Forelimb muscle (tissue), 1 donor: Measurements from ENCODE around the gene PRR27. TPM values are rescaled to one million over a fixed set of nuclear protein-coding genes. Genes with fewer than 3 reads are reported as not detected.
A peak's percentile ranks its signal among the peaks of the same experiment; 100 is the strongest.

ENCODE experiments used
- DNase-seq: peaks from one replicate; pipeline ENCODE4 v3.0.0-alpha.2; 2013; ENCODE audit warnings: low read depth
- polyA plus RNA-seq: library from polyadenylated mRNA; unstranded; fragments of 120-200 nt; gene quantifications from one replicate; pipeline ENCODE4 v1.2.1, GENCODE V29; 2013; ENCODE audit not compliant: insufficient read length

Gene PRR27
- 0.05 TPM for polyA plus RNA-seq

- DNase-seq = no peak
These were observed at the start of gene PRR27 for GRCh38 chr4:70153937-70154336. Gene PRR27 (plus strand): TSS chr4:70154237. CDS start chr4:70154376, 139 bp downstream.

GRCh38 chr4:70110917-70111316 lies 43.1 kb upstream of the PRR27 start:
- no peak for DNase-seq

GRCh38 chr4:70113656-70114055 lies 40.4 kb upstream of the PRR27 start:
- DNase-seq = no peak

- no peak for DNase-seq
These were observed 39.9 kb upstream of the PRR27 start for GRCh38 chr4:70114096-70114495.

GRCh38 chr4:70120323-70120722 lies 33.7 kb upstream of the PRR27 start:
- DNase-seq = no peak

GRCh38 chr4:70133473-70133872 lies 20.6 kb upstream of the PRR27 start:
- DNase-seq = no peak

- no peak for DNase-seq
These were observed 15.3 kb upstream of the PRR27 start for GRCh38 chr4:70138751-70139150.

- DNase-seq = no peak
These were observed 2.8 kb upstream of the PRR27 start for GRCh38 chr4:70151271-70151670.

- no peak for DNase-seq
These were observed 1.9 kb upstream of the PRR27 start for GRCh38 chr4:70152088-70152487.

GRCh38 chr4:70158576-70158975 lies 4.5 kb downstream of the PRR27 start:
- no peak for DNase-seq

GRCh38 chr4:70177090-70177489 lies 23.1 kb downstream of the PRR27 start:
- DNase-seq = peak; percentile 17

GRCh38 chr4:70178075-70178660 lies 24.1 kb downstream of the PRR27 start:
- DNase-seq = no peak

- no peak for DNase-seq
These were observed 25.8 kb downstream of the PRR27 start for GRCh38 chr4:70179811-70180210.

- DNase-seq = no peak
These were observed 27.8 kb downstream of the PRR27 start for GRCh38 chr4:70181864-70182263.

- peak; percentile 5 for DNase-seq
These were observed 28.6 kb downstream of the PRR27 start for GRCh38 chr4:70182517-70183167.

- peak; percentile 25 for DNase-seq
These were observed 29.3 kb downstream of the PRR27 start for GRCh38 chr4:70183168-70183939.

GRCh38 chr4:70183940-70184246 lies 29.9 kb downstream of the PRR27 start:
- no peak for DNase-seq

GRCh38 chr4:70187216-70187615 lies 33.2 kb downstream of the PRR27 start:
- no peak for DNase-seq

GRCh38 chr4:70190579-70190978 lies 36.5 kb downstream of the PRR27 start:
- no peak for DNase-seq

- DNase-seq = no peak
These were observed 37.6 kb downstream of the PRR27 start for GRCh38 chr4:70191647-70192046.

GRCh38 chr4:70192895-70193294 lies 38.9 kb downstream of the PRR27 start:
- DNase-seq = no peak

GRCh38 chr4:70195425-70195824 lies 41.4 kb downstream of the PRR27 start, which contains the start of gene ODAM:
Gene ODAM (plus strand): TSS chr4:70195725. CDS start chr4:70196544, 819 bp downstream.
- no peak for DNase-seq

GRCh38 chr4:70196857-70197256 lies 42.8 kb downstream of the PRR27 start:
- DNase-seq = no peak
